ENCODE results near the gene NHS.

The NHS gene

DNA sequence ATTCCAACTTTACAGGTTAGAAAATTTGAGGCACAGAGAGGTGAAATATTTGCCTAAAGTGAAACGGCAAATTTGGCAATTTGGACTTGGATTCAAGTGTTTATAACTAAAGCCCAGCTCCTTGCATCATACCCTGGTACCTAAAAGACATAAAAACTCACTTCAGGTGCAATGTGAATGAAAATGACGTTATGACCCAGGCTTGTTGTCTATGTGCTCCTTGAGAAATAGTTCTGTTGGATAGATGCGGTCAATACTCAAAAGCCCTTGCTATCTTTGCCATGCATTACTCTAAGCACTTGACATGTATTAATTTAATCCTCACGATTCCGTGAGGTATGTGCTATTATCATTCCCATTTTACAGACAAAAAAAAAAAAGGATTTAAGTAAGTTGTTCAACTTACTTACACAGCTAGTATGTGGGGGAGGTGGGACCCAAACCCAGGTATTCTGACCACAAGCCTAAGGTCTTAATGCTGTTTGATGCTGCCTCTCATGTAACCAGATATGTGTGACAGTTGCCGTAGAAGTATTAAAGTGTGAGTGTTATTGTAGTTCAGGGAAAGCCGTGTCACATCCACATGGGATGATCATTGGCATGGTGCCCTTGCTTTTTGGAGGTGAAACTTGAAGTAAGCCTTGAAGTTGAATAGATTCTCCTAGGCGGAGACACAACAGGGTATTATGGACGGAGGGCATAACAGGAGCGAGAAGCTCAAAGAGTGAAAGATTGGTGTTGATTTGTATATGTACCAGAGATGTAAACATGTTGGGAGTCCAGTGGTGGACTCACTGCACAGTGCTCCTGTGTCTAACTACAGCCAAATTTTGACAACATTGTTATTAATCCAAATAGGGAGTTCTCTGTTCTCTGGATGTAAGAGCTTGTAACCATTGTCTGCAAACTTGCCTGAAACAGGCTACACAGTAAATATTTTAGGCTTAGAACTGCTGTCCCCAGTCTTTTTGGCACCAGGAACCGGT lies 365.4 kb downstream of the NHS start:
- DNase-seq (ENCODE audit: low read depth in 1 of 2, low spot score in 1 of 2) = no peak

DNA sequence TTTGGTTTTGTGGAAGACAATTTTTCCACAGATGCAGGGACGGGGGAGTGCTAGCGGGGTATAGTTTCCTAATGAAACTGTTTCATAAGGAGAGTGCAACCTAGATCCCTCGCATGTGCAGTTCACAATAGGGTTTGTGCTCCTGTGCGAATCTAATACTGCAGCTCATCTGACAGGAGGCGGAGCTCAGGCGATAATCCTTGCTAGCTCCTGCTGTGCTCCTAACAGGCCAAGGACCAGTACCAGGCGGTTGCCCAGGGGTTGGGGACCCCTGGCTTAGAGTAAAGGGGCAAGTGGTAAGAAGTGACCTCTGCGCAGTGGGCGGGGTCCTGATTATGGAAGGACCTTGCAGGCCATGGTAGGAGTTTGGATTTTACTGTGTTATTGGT lies 366.1 kb downstream of the NHS start:
- no peak for TF ChIP-seq GABPA (IDR thresholded peaks at IDR 0.05; ENCODE audit: low read depth)
- H3K27ac ChIP-seq (replicated peaks) = no peak overlapping the region
- DNase-seq (ENCODE audit: low read depth in 1 of 2, low spot score in 1 of 2) = no peak
- H3K4me3 ChIP-seq (replicated peaks; ENCODE audit: insufficient read depth, low read length) = no peak overlapping the region
- H3K27me3 ChIP-seq (ENCODE audit: insufficient read depth, poor library complexity, severe bottlenecking) = peaks cover 11% of the 10 kb centered on the region

More for the DNA sequence above, 365.4 kb downstream of the NHS start:
- no peak overlapping the region for H3K27ac ChIP-seq (replicated peaks)
- TF ChIP-seq CTCF (IDR thresholded peaks at IDR 0.05; ENCODE audit: insufficient read depth, low read length) (no peak), GABPA (IDR thresholded peaks at IDR 0.05; ENCODE audit: low read depth) (no peak)
- peaks cover 11% of the 10 kb centered on the region for H3K27me3 ChIP-seq (ENCODE audit: insufficient read depth, poor library complexity, severe bottlenecking)
- no peak overlapping the region for H3K4me3 ChIP-seq (replicated peaks; ENCODE audit: insufficient read depth, low read length)

DNA sequence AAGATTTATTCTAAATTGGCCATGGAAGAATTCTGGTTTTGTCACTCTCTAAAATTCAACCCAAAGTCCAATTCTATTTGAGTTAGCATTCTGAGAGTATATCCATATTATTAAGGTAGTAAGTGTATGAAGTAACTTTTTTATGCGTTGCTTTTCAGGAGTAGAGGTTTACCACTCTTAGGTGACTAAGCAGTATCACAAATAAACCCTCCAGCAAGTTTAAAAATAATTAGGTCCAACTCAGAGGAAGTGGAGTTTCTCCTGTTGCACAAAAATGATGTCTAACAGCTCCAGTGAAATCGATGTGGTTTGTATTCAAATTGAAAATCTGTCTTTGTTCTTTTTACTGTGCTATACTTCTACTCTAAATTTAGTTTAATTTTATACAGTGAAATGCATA lies 368.9 kb downstream of the NHS start:
- no peak for DNase-seq (ENCODE audit: low read depth in 1 of 2, low spot score in 1 of 2)
- TF ChIP-seq, protein P1, sequence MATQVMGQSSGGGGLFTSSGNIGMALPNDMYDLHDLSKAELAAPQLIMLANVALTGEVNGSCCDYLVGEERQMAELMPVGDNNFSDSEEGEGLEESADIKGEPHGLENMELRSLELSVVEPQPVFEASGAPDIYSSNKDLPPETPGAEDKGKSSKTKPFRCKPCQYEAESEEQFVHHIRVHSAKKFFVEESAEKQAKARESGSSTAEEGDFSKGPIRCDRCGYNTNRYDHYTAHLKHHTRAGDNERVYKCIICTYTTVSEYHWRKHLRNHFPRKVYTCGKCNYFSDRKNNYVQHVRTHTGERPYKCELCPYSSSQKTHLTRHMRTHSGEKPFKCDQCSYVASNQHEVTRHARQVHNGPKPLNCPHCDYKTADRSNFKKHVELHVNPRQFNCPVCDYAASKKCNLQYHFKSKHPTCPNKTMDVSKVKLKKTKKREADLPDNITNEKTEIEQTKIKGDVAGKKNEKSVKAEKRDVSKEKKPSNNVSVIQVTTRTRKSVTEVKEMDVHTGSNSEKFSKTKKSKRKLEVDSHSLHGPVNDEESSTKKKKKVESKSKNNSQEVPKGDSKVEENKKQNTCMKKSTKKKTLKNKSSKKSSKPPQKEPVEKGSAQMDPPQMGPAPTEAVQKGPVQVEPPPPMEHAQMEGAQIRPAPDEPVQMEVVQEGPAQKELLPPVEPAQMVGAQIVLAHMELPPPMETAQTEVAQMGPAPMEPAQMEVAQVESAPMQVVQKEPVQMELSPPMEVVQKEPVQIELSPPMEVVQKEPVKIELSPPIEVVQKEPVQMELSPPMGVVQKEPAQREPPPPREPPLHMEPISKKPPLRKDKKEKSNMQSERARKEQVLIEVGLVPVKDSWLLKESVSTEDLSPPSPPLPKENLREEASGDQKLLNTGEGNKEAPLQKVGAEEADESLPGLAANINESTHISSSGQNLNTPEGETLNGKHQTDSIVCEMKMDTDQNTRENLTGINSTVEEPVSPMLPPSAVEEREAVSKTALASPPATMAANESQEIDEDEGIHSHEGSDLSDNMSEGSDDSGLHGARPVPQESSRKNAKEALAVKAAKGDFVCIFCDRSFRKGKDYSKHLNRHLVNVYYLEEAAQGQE (IDR thresholded peaks at IDR 0.05; ENCODE audit: insufficient replicate concordance, low read depth) = no peak
- TF ChIP-seq GABPA (IDR thresholded peaks at IDR 0.05; ENCODE audit: low read depth) (no peak), SPI1 (IDR thresholded peaks at IDR 0.05; ENCODE audit: borderline replicate concordance, low read depth) (no peak), CTCF (IDR thresholded peaks at IDR 0.05; ENCODE audit: insufficient read depth, low read length) (no peak), POLR2AphosphoS5 (IDR thresholded peaks at IDR 0.05; ENCODE audit: low read depth) (no peak)
- Histone ChIP-seq H3K27me3 (ENCODE audit: insufficient read depth, poor library complexity, severe bottlenecking) (peaks cover 1% of the 10 kb centered on the region), H3K4me3 (replicated peaks; ENCODE audit: insufficient read depth, low read length) (no peak overlapping the region), H3K27ac (replicated peaks) (no peak overlapping the region)

DNA sequence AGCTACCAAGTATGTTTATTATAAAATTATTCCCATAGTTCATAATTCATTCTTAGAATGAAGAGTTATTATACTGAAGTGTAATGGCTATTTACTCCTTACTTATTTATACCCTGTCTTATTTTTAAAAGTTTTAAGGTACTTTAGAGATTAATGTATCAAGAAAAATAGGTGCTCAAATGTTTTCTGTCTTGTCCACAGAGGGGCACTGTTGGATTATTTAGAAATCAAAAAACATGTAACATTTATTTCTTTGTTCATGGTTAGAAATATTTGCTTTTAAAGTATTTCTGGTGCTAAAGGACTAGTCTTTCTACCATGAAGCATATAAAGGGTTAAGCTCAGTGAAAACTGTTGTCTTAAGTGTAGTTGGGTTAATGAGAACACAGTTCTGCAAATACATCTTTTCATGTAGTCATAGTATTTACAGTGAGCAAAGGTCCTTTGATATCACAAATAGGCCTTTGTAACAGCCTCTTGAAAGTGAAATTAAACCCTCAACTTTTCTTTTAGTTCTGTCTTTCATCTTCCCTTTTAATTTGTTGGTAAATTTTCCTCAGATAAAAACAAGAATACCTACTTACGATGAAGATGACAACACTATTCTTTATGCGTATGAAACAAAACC lies 370.0 kb downstream of the NHS start:
- no peak overlapping the region for H3K27ac ChIP-seq (replicated peaks)
- no peak for TF ChIP-seq POLR2AphosphoS5 (IDR thresholded peaks at IDR 0.05; ENCODE audit: low read depth)
- TF ChIP-seq, protein P1 (IDR thresholded peaks at IDR 0.05; ENCODE audit: insufficient replicate concordance, low read depth) = no peak
- TF ChIP-seq SPI1 (IDR thresholded peaks at IDR 0.05; ENCODE audit: borderline replicate concordance, low read depth) = no peak
- no peak for TF ChIP-seq CTCF (IDR thresholded peaks at IDR 0.05; ENCODE audit: insufficient read depth, low read length)
- no peak for TF ChIP-seq GABPA (IDR thresholded peaks at IDR 0.05; ENCODE audit: low read depth)
- H3K4me3 ChIP-seq (replicated peaks; ENCODE audit: insufficient read depth, low read length) = no peak overlapping the region
- H3K27me3 ChIP-seq (ENCODE audit: insufficient read depth, poor library complexity, severe bottlenecking) = no peaks in the 10 kb centered on the region
- no peak for DNase-seq (ENCODE audit: low read depth in 1 of 2, low spot score in 1 of 2)
